Cerebellar nuclear complex (tissue), 1 donor: ENCODE results near the gene MAPKAPK5.
"Not testable (repeated sequence)": the region's sequence is repeated elsewhere in the genome, so short reads cannot be mapped to it uniquely, and the experiment has no call there.

ENCODE experiments used
- DNase-seq, 2 experiments: peaks; one replicate each; lab custom pipeline; 2025; lab: John Stamatoyannopoulos, UW

Gene MAPKAPK5

DNA sequence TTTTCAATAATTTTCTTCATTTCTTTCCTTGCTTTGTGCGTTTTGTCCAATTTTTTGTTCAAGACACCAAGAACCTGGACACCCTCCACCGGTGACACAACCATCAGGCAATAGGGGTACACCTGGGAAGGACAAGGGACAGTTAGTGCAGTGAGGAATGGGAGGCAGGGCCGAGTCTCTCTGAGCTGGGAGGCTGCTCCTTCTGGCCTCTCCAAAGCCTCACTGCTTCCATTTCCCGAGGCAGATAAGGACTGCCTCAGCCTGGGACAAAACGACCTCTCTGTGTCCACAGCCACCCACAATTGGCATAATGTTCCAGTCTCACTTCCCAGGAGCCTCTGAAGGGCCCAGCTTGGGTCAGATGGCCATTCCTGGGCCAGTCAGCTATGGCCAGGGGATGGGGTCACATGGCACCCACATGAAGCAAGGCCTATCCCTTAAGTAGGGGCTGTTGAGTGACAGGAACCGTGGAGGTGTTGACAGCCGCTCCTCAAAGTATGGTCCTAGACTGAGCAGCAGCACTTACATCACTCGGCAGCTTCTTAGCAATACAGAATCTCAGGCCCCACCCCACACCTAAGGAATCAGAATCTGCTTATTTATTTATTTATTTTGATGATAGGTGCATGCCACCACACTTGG is 13.6 kb upstream of the MAPKAPK5 start:
- DNase-seq: no peak

DNA sequence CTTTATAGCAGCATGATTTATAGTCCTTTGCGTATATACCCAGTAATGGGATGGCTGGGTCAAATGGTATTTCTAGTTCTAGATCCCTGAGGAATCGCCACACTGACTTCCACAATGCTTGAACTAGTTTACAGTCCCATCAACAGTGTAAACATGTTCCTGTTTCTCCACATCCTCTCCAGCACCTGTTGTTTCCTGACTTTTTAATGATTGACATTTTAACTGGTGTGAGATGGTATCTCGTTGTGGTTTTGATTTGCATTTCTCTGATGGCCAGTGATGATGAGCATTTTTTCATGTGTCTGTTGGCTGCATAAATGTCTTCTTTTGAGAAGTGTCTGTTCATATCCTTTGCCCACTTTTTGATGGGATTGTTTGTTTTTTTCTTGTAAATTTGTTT is 12.4 kb upstream of the MAPKAPK5 start:
- DNase-seq: not testable (repeated sequence)

DNA sequence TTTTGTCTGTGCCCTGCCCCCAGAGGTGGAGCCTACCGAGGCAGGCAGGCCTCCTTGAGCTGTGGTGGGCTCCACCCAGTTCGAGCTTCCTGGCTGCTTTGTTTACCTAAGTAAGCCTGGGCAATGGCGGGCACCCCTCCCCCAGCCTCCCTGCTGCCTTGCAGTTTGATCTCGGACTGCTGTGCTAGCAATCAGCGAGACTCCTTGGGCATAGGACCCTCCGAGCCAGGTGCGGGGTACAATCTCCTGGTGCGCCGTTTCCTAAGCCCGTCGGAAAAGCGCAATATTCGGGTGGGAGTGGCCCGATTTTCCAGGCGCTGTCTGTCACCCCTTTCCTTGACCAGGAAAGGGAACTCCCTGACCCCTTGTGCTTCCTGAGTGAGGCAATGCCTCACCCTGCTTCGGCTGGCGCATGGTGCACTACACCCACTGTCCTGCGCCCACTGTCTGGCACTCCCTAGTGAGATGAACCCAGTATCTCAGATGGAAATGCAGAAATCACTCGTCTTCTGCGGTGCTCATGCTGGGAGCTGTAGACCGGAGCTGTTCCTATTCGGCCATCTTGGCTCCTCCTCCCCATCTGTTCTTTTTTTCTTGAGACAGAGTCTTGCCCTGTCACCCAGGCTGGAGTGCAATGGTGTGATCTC is 7.2 kb upstream of the MAPKAPK5 start:
- DNase-seq: not testable (repeated sequence)

DNA sequence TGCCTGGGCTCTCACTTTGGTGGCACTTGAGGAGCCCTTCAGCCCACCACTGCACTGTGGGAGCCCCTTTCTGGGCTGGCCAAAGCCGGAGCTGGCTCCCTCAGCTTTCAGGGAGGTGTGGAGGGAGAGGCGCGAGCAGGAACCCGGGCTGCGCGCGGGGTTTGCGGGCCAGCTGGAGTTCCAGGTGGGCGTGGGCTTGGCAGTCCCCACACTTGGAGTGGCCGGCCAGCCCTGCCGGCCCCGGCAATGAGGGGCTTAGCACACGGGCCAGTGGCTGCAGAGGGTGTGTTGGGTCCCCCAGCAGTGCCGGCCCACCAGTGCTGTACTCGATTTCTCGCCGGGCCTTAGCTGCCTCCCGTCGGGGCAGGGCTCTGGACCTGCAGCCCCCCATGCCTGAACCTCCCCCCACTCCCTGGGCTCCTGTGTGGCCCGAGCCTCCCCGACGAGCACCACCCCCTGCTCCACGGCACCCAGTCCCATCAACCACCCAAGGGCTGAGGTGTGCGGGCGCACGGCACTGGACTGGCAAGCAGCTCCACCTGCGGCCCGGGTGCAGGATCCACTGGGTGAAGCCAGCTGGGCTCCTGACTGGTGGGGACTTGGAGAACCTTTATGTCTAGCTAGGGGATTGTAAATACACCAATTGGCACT is 6.4 kb upstream of the MAPKAPK5 start:
- not testable (repeated sequence) for DNase-seq

DNA sequence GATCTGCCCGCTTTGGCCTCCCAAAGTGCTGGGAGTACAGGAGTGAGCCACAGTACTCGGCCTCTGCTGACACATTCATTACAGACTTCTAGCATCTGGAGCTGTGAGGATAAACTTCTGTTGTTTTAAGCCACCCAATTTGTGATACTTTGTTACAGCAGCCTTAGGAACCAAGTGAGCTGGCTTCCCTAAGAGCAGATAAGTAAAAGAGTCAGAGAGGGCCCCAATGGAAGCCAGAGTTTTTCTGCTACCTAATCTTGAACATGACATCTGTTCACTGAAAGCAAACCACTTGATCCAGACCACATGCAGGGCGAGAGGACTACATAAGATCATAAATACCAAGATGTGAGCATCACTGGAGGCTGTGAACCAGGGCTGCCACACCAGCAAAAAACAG is 3.7 kb upstream of the MAPKAPK5 start:
- no peak for DNase-seq

DNA sequence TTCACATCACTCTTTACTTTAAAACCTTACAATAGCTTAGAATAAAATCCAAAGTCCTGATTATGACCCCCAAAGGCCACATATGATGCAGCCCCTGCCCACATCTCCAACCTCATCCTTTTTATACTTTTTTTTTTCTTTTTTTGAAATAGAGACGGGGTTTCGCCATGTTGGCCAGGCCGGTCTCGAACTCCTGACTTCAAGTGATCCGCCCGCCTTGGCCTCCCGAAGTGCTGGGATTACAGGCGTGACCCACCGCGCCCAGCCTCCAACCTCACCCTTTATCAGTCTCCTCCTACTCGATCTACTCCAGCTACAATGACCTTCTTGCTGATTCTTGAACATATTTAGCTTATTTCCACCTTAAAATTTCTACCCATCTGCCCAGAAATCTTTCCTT is 1.2 kb upstream of the MAPKAPK5 start:
- no peak for DNase-seq

DNA sequence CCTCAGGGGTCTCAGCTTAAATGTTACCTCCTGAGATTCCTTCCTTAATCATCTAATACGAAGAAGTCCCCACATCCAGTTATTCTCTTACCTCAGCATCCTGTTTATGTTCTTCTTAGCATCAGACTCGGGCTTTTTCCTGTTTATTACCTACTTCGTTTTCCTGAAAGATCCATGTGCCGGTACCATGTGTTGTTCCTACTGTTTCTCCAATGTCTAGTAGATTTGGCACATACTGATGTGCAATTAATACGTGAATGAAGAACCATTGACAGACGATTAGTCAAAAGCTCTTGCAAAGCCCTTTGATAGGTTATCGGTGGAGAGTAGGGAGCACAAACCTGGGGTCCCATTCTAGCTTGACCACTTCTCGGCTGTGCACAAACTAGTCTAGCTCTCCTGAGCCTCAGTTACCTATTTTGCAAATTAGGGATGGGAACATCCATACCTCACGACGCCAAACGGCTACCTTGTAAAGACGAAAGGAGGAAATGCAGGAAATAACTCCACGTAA is 735 bp upstream of the MAPKAPK5 start:
- peak in 1 of 2 experiments; percentile 8 for DNase-seq

DNA sequence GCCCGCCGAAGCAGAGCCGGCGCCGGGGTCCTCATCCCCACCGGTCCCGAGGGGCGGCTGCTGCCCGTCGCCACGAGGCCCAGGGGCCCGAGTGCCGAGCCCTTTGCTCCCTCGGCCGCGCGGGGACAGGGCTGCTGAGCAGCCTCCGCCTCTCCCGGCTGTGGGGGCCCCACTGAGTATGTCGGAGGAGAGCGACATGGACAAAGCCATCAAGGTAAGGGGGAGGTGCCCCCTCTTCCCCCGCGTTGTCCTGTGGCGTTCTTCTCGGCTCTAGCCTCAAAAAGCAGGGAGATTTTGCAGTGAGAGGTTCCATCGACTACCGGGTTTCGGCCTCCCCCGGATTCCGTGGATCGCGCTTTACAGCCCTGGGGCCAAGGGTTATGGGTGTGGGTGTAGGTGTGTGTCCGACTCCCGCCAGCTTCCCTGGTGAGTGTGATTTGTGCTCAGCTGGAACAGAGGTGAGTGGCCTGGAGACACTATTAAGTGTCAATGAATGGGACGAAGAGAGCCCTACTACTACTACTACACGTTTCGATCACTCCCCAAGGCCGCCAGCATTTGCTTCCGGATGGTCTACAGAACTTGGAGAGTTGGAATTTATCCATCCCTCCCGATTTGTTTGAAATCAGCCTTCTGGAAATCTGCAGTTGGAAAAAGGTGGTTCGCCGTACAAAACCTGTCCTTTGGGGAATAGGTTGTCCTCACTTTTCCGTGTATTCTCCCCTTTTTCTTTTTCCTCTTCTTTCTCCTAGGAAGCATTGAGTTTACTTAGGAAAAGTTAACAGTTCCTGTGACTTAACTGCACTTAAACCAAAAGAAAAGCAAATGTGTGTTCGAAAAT is 748 bp downstream of the MAPKAPK5 start:
- DNase-seq: no peak

DNA sequence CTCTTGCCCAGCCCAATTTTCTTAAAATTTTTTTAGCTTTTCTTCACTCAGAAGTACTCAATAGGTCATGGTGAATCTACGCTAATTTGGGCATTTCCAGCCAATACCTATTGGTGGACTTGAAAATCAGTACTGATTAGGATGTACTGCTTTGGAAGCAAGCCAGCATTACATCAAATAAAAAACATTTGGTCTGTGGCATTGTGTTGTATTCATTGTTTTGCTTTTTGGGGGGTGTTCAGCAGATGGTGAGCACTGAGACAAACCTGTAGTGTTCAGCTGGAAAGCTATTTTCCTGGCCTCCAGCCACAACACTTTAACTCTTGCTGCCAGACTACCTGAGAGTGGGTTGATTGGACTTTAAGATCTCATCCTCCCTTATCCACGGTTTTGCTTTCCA is 4.0 kb downstream of the MAPKAPK5 start:
- no peak for DNase-seq

DNA sequence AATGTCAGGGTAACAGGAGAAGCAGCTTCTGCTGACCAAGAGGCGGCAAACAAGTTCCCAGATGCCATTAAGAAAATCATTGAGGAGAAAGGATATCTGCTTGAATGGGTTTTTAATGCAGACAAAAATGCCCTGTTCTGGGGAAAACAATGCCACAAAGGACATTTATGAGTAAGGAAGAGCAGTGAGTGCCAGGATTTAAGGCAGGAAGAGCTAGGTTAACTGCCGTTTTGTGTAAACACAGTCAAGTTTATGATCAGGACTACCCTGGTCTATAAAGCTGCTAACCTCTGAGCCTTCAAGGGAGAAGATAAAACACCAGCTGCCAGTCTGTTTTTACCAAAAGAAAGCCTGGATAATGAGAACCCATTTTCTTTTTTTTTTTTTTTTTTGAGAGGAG is 8.5 kb downstream of the MAPKAPK5 start:
- DNase-seq: no peak

DNA sequence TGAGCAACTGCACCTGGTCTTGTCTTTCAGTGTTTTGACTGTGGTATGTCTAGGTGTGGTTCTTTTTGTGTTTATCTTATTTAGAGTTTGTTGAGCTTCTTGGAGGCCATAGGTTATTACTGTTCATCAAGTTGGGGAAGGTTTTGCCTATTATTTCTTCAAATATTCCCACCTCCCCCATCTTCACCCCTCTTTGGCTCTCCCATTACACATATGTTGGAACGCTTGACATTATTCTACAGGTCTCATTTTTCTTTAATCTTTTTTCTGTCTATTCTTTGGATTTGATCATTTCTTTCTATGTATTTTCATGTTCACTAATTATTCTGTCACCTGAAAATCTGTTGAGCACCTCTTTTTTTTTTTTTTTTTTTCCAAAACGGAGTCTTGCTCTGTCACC is 16.2 kb downstream of the MAPKAPK5 start:
- DNase-seq: no peak

DNA sequence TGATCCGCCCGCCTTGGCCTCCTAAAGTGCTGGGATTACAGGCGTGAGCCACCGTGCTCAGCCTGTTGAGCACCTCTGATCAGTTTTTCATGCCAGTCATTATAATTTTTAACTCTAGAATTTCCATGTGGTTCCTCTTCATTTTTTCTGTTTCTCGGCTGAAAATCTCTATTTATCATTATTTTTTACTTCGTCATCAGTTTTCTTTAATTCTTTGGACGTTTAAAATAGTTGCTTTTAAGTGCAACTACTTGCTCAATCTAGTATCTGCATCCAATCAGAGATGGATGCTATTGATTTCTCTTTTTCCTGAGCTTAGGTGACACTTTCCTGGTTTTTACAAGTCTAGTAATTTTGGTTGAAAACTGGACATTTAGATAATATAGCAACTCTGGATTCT is 16.8 kb downstream of the MAPKAPK5 start:
- DNase-seq: no peak

DNA sequence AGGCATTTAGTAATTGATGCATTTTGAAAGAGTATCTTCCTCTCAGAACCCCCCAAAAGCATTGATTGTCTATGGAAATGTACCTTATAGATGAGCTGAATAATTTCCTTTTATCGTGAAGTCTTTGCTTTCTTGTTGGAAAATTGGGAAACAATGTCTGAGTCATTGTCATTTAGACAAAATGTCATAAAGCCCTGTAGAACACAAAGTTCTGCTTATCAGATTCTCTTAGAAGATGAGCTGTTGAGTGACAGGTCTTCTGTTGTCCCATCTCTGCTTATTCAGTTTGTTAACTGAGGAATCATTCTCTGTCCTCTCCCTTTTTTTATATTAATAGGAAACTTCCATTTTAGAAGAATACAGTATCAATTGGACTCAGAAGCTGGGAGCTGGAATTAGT is 22.9 kb downstream of the MAPKAPK5 start:
- no peak for DNase-seq

DNA sequence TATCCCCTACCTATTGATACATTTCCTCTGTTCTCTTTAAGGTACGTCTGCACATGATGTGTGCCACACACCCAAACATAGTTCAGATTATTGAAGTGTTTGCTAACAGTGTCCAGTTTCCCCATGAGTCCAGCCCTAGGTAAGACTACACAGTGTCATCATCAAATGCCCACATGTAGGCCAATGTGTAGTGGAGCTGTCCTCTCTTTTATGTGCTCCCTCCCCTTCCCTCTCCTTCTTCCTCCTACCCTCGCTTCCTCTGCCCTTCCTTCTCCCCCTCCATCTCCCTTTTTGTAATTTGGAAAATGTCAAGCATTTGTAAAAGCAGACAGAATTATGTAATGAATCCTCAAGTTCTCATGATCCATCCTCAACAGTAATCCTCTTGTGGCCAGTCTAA is 25.5 kb downstream of the MAPKAPK5 start:
- no peak for DNase-seq

DNA sequence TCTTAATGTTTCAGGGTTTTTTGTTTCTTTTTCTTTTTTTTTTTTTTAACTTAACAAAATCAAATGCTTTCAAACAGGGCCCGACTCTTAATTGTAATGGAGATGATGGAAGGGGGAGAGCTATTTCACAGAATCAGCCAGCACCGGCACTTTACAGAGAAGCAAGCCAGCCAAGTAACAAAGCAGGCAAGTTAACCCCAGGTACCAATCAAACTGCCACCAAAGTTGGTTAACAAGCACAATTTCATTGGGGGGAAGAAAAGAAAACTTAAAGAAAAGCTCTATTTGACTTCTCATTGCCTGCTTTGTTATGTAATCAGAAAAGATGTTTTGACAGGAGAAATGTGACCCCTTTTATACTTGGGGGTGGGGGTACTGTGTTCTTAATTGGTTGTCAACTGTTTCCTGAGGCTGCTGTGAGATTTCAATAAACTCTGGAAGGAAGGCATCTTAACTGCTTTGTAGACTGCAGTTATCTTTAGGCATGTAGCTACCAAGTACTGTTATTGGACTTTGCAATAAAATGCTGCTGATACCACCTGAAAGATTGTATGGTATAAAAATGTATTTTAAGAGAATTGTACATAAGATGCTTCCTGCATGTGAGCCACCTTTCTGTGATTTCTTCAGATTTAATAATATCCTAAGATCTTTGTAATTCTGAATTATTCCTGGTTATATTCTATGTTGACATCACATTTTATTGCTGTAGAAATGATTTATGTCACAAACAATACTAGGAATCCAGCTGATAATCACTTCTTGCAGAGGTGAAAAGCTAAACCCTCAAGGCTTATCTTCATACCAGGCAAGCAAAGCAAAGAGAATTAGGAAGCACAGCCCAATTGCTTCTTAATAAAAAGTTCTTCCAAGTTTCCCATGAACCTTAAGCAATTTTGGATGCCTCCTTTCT is 26.9 kb downstream of the MAPKAPK5 start:
- no peak for DNase-seq

DNA sequence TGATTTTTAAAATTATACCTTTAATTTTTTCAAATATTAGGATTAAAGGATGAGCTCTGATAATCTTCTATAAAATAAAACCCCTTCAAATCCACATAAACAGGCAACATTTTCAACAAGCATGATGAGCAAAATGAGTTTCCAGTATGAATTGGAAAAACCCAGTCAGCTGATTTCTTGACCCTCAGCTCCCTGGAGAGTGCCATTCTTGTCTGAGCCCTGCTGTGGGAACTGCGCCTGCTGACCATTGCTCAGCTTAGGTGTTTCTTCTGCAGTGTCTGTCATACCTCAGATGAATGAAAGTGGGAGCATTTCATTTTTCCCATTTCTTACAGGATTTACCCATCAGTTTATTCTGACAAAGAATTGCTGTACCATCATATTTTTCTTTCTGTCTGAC is 27.6 kb downstream of the MAPKAPK5 start:
- no peak for DNase-seq

DNA sequence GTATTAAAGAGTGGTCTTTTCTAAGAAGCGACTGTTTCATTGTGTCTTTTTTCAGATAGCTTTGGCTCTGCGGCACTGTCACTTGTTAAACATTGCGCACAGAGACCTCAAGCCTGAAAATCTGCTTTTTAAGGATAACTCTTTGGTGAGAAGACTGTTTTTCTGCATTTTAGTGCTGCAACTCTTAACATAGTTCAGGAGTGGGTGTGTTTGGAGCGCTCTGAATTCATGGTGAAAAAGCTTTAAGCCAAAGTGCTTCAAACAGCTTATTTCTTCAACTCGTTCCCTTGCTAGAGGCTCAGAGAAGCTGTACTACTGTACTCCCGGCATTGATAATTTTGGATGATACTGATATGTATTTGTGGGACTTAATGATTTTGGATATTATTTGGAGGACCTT is 28.2 kb downstream of the MAPKAPK5 start:
- DNase-seq: no peak

DNA sequence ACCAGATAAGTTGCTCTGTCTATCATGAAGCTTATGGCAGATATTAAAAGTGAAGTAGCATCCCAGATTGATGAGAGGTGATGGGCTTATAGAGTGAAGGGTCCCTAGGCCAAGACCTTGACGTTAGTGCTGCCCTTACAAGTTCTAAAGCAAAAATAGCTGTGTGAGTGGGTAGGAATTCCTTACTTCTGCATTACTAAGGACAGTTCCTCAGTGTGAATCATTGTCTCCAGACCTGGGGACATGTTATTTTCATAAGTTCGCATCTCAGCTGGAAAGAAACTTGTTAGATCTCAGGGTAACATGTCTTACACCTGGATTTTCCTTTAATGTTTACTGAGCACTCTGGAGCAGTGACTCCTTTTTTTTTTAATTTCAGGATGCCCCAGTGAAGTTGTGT is 28.7 kb downstream of the MAPKAPK5 start:
- DNase-seq: no peak

DNA sequence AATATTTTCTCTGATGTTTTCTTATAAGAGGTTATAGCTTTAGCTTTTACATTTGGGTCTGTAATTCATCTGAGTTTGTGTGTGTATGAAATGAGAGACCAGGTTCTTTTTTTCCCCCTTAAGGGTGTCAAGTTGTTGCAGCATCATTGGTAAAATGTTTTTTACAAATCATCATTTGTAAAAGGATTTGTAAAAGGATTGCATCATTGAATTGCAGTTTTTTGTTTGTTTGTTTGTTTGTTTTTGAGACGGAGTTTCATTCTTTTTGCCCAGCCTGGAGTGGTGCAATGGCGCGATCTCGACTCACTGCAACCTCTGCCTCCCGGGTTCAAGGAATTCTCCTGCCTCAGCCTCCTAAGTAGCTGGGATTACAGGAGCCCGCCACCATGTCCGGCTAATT is 31.1 kb downstream of the MAPKAPK5 start:
- no peak for DNase-seq

DNA sequence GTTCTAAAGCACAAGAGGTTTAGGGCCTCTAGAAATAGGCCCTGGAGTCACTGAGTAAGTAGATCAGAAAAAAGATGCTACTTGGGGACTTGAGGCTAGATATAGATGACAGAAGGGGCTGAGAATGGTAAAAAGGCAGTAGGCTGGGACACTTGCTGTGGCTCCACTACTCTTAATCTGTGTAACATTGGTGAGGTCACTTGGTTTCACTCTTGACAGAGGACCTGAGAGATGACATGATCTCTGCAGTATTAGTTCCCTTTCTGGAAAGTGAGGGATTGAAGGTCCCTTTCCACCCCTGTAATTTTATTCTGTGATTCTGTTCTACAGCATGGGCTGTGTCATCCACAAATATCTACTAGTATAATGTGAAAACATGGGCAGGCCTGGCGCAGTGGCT is 39.7 kb downstream of the MAPKAPK5 start:
- DNase-seq: no peak
